Fibroblast of villous mesenchyme (primary cell): ENCODE results near the gene PTH. TPM values are rescaled to one million over a fixed set of nuclear protein-coding genes. Genes with fewer than 3 reads are reported as not detected.

Experiments
- DNase-seq: peaks from one replicate; pipeline ENCODE4 v3.0.0-alpha.2; 2010; ENCODE audit warnings: low read depth
- H3K4me3 ChIP-seq: 2 replicates; pipeline ENCODE4 v1.5.1; 2011; ENCODE audit warnings: low read depth, mild to moderate bottlenecking, low read length
- total RNA-seq: library from RNA; depleted of rRNA; stranded (reverse); fragments of >200 nt; gene quantifications from 2 replicates; pipeline ENCODE4 v1.2.3, GENCODE V29; 2012
- TF ChIP-seq, protein P1 (sequence below): IDR thresholded peaks from 2 replicates; pipeline ENCODE4 v1.5.1; 2012; ENCODE audit warnings: low read depth, mild to moderate bottlenecking, low read length; ENCODE audit not compliant: insufficient read depth

PTH gene
- total RNA-seq, 1 donor, result not detected

DNA sequence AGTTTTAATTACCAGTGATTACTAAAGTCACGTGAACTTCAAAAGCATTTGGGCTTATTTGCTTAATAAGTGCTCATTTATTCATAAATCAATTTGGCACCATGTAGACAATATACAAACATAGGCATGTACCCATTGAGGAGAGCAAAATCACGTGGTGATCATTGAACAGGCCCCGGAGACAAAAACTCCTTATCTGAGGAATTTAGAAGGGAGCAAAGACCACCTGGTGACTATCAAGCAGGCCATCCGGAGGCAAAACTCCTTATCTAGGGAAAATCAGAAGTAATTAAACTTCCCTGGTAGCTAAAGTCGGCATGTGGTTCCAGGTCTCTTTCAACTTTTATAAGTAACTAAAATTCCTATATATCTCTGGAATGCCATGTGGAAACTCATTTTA is 27.0 kb downstream of the PTH start:
- TF ChIP-seq, protein P1, sequence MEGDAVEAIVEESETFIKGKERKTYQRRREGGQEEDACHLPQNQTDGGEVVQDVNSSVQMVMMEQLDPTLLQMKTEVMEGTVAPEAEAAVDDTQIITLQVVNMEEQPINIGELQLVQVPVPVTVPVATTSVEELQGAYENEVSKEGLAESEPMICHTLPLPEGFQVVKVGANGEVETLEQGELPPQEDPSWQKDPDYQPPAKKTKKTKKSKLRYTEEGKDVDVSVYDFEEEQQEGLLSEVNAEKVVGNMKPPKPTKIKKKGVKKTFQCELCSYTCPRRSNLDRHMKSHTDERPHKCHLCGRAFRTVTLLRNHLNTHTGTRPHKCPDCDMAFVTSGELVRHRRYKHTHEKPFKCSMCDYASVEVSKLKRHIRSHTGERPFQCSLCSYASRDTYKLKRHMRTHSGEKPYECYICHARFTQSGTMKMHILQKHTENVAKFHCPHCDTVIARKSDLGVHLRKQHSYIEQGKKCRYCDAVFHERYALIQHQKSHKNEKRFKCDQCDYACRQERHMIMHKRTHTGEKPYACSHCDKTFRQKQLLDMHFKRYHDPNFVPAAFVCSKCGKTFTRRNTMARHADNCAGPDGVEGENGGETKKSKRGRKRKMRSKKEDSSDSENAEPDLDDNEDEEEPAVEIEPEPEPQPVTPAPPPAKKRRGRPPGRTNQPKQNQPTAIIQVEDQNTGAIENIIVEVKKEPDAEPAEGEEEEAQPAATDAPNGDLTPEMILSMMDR, result no peak
- H3K4me3 ChIP-seq, result no peak overlapping the region
- DNase-seq, result peak; percentile 14

- TF ChIP-seq, protein P1, result peak; percentile 50
- no peak overlapping the region for H3K4me3 ChIP-seq
- DNase-seq, result peak; percentile 38
These were observed 29.9 kb downstream of the PTH start for GRCh38 chr11:13465909-13466371.

GRCh38 chr11:13463779-13464290 is 32.0 kb downstream of the PTH start:
- H3K4me3 ChIP-seq, result peak overlapping the region; percentile 99
- no peak for DNase-seq
- TF ChIP-seq, protein P1, result no peak

- TF ChIP-seq, protein P1, result no peak
- peak within 1 kb of the TSS; percentile 99 for H3K4me3 ChIP-seq
- DNase-seq, result peak; percentile 94
These were observed 32.7 kb downstream of the PTH start, which contains the start of gene BTBD10 for GRCh38 chr11:13462901-13463778. Gene BTBD10 (minus strand): TSS chr11:13463222. CDS start chr11:13445124, 18,098 bp downstream.

DNA sequence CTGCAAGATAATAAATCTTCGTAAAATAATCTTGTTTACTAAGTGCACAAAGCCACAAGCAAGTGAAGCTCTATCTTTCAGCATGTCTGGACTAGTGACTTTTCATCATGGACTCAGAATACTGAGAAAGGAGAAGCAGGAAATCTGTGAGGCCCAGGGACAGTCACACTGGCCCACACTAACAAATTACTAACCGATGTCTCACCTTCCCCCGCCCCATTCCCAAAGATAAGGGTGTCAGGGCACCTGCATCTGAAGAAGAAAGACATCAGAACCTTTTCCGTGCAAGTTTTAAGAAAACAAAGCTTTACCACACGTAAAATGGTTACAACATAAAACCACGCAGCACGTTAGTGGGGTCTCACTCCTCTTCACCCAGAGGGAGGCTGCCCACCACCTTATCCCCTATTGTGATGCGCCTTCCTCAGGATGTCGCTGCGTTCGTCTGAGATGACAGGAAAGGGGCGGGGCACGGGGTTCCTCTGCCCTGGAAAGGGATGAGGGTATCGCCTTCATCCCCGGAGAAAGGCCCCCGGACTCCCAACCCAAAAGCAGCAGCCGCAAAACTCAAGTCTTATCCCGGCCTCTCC is 33.4 kb downstream of the PTH start:
- TF ChIP-seq, protein P1, result no peak
- H3K4me3 ChIP-seq, result peak overlapping the region; percentile 99
- peak; percentile 38 for DNase-seq

- H3K4me3 ChIP-seq, result no peak overlapping the region
- TF ChIP-seq, protein P1, result no peak
- DNase-seq, result no peak
These were observed 34.5 kb downstream of the PTH start for GRCh38 chr11:13461291-13461690.
